Neural cell (in vitro differentiated cells): ENCODE measurements around the gene CHPF. TPM values are rescaled to one million over a fixed set of nuclear protein-coding genes. Genes with fewer than 3 reads are reported as not detected.

Source experiments
- H2AFZ ChIP-seq: fragments of 200-600, 300-800 bp; sonication (generic), shearing (Covaris generic); 2 replicates; pipeline ENCODE4 v1.6.0; 2014; ENCODE audit warnings: low read depth, mild to moderate bottlenecking, antibody characterized with exemption, low read length, moderate library complexity
- H3F3A ChIP-seq: fragments of 200-600 bp; shearing (Covaris generic); 2 replicates; pipeline ENCODE4 v1.6.1; 2016; ENCODE audit warnings: mild to moderate bottlenecking, moderate library complexity, mixed read lengths, antibody characterized with exemption, low read length; ENCODE audit not compliant: insufficient read depth, poor library complexity, severe bottlenecking
- H3K27ac ChIP-seq: fragments of 200-600, 300-800 bp; sonication (generic), shearing (Covaris generic); 2 replicates; pipeline ENCODE4 v1.5.1; 2014; ENCODE audit warnings: mild to moderate bottlenecking, low read length, moderate library complexity
- H3K27me3 ChIP-seq: fragments of 300-800, 200-600 bp; sonication (generic), shearing (Covaris generic); 2 replicates; pipeline ENCODE4 v1.6.0; 2014; ENCODE audit warnings: mild to moderate bottlenecking, low read depth, low read length, moderate library complexity; ENCODE audit not compliant: insufficient read depth
- H3K36me3 ChIP-seq: fragments of 300-800, 200-600 bp; sonication (generic), shearing (Covaris generic); 2 replicates; pipeline ENCODE4 v1.5.1; 2014; ENCODE audit warnings: mild to moderate bottlenecking, antibody characterized with exemption, low read length, moderate library complexity; ENCODE audit not compliant: insufficient read depth
- H3K4me2 ChIP-seq: fragments of 300-800, 200-600 bp; sonication (generic), shearing (Covaris generic); 2 replicates; pipeline ENCODE4 v1.6.0; 2014; ENCODE audit warnings: mild to moderate bottlenecking, low read length
- H3K4me3 ChIP-seq: fragments of 300-800, 200-600 bp; sonication (generic), shearing (Covaris generic); 2 replicates; pipeline ENCODE4 v1.5.1; 2014; ENCODE audit warnings: mild to moderate bottlenecking, low read length, moderate library complexity
- H3K79me2 ChIP-seq: fragments of 200-600 bp; shearing (Covaris generic); replicated peaks from 2 replicates; pipeline ENCODE4 v1.6.0; 2014; ENCODE audit warnings: mild to moderate bottlenecking, low read length, moderate library complexity; ENCODE audit not compliant: insufficient read depth
- H3K9ac ChIP-seq: fragments of 300-800, 200-600 bp; sonication (generic), shearing (Covaris generic); 2 replicates; pipeline ENCODE4 v1.6.1; 2016; ENCODE audit warnings: mild to moderate bottlenecking, low read length, mixed read lengths
- H3K9me2 ChIP-seq: fragments of 200-600 bp; shearing (Covaris generic); 2 replicates; pipeline ENCODE4 v1.6.1; 2016; ENCODE audit warnings: mild to moderate bottlenecking, low read length, mixed read lengths; ENCODE audit not compliant: insufficient read depth
- H3K9me3 ChIP-seq: fragments of 200-600, 300-800 bp; sonication (generic), shearing (Covaris generic); 2 replicates; pipeline ENCODE4 v1.6.1; 2016; ENCODE audit warnings: mild to moderate bottlenecking, mixed run types, low read length, moderate library complexity, mixed read lengths
- H4K20me1 ChIP-seq: fragments of 200-600 bp; shearing (Covaris generic); 2 replicates; pipeline ENCODE4 v1.6.1; 2016; ENCODE audit warnings: mild to moderate bottlenecking, mixed run types; ENCODE audit not compliant: insufficient read depth
- CTCF ChIP-seq: fragments of 450-650 bp; IDR thresholded peaks from 2 replicates; pipeline ENCODE4 v1.5.1; 2014; ENCODE audit warnings: antibody characterized with exemption, mild to moderate bottlenecking, moderate library complexity; ENCODE audit not compliant: poor library complexity, severe bottlenecking
- EP300 ChIP-seq: fragments of 450-650 bp; conservative IDR thresholded peaks from 2 replicates; pipeline ENCODE4 v1.6.1; 2014; ENCODE audit warnings: antibody characterized with exemption, mild to moderate bottlenecking, moderate library complexity; ENCODE audit not compliant: poor library complexity, severe bottlenecking
- EZH2 ChIP-seq: fragments of 200-600, 300-800 bp; shearing (Covaris generic), sonication (generic); IDR thresholded peaks from 2 replicates; pipeline ENCODE4 v1.6.1; 2014; ENCODE audit warnings: antibody characterized with exemption, low read length, borderline replicate concordance, mild to moderate bottlenecking; ENCODE audit not compliant: insufficient read depth, poor library complexity, severe bottlenecking
- MXI1 ChIP-seq: fragments of 450-650 bp; conservative IDR thresholded peaks from 2 replicates; pipeline ENCODE4 v1.6.1; 2014; ENCODE audit warnings: antibody characterized with exemption, mild to moderate bottlenecking; ENCODE audit not compliant: poor library complexity, severe bottlenecking
- POLR2AphosphoS5 ChIP-seq: IDR thresholded peaks from 2 replicates; pipeline ENCODE4 v1.6.1; 2012
- RAD21 ChIP-seq: fragments of 450-650 bp; conservative IDR thresholded peaks from 2 replicates; pipeline ENCODE4 v1.6.1; 2014; ENCODE audit warnings: antibody characterized with exemption, mild to moderate bottlenecking, moderate library complexity
- REST ChIP-seq: IDR thresholded peaks from 2 replicates; pipeline ENCODE4 v1.6.1; 2012; ENCODE audit warnings: borderline replicate concordance
- SMC3 ChIP-seq: fragments of 450-650 bp; conservative IDR thresholded peaks from 2 replicates; pipeline ENCODE4 v1.6.1; 2014; ENCODE audit warnings: antibody characterized with exemption, mild to moderate bottlenecking, moderate library complexity; ENCODE audit not compliant: poor library complexity
- TAF1 ChIP-seq: IDR thresholded peaks from 2 replicates; pipeline ENCODE4 v1.6.1; 2012; ENCODE audit warnings: low read depth
- polyA plus RNA-seq: library from polyadenylated mRNA; depleted of rRNA; stranded (reverse); fragments of >200 nt; gene quantifications from 2 replicates; pipeline ENCODE4 v1.2.3, GENCODE V29; 2014

Gene CHPF
- polyA plus RNA-seq, 1 donor from 2014 or later: 28.6 TPM

- Histone ChIP-seq H3K4me2 (no peak overlapping the region), H3K27me3 (no peaks in the 10 kb centered on the region)
- TF ChIP-seq RAD21 (no peak), REST (no peak), MXI1 (no peak), EP300 (no peak), EZH2 (no peak), CTCF (no peak), TAF1 (no peak), POLR2AphosphoS5 (no peak), SMC3 (no peak)
Measured at GRCh38 chr2:219508971-219509779, 34.4 kb downstream of the CHPF start.

GRCh38 chr2:219508444-219508734 lies 35.2 kb downstream of the CHPF start:
- Histone ChIP-seq H3K4me2 (no peak overlapping the region), H2AFZ (no peak overlapping the region), H3K9me3 (no peaks in the 10 kb centered on the region), H3K9ac (no peak overlapping the region), H3K79me2 (no peaks in the 10 kb centered on the region), H3F3A (no peaks in the 10 kb centered on the region), H3K36me3 (no peaks in the 10 kb centered on the region), H3K9me2 (no peaks in the 10 kb centered on the region), H4K20me1 (no peaks in the 10 kb centered on the region), H3K27me3 (no peaks in the 10 kb centered on the region), H3K27ac (no peak overlapping the region), H3K4me3 (no peak overlapping the region)
- no peak for TF ChIP-seq REST
- TF ChIP-seq EP300: no peak
- TF ChIP-seq MXI1: no peak
- TF ChIP-seq POLR2AphosphoS5: no peak
- no peak for TF ChIP-seq EZH2
- TF ChIP-seq SMC3: no peak
- no peak for TF ChIP-seq CTCF

More at GRCh38 chr2:219508971-219509779, 34.4 kb downstream of the CHPF start:
- peak overlapping the region; percentile 10 for H3K4me3 ChIP-seq
- no peaks in the 10 kb centered on the region for H3K9me3 ChIP-seq
- H3K79me2 ChIP-seq: no peaks in the 10 kb centered on the region
- H3K9me2 ChIP-seq: no peaks in the 10 kb centered on the region
- H3K36me3 ChIP-seq: no peaks in the 10 kb centered on the region
- H2AFZ ChIP-seq: no peak overlapping the region
- no peak overlapping the region for H3K27ac ChIP-seq
- no peaks in the 10 kb centered on the region for H3F3A ChIP-seq
- H4K20me1 ChIP-seq: no peaks in the 10 kb centered on the region
- H3K9ac ChIP-seq: peak overlapping the region; percentile 15
